Spleen (tissue), 11 donors: ENCODE data around the gene CLCN3. TPM values are rescaled to one million over a fixed set of nuclear protein-coding genes. Genes with fewer than 3 reads are reported as not detected.
A peak's percentile ranks its signal among the peaks of the same experiment; 100 is the strongest.

Experiments
- DNase-seq: peaks from one replicate; pipeline ENCODE4 v3.0.0-alpha.2; 2020
- H3K27ac ChIP-seq, 8 donors: fragments of 200-600 bp; sonication (generic) in 7 of 8; 1 replicate in 4 of 8; 2 replicates in 4 of 8; pipeline versions ENCODE4 v1.5.0 to v1.8.0; 2016 to 2021; ENCODE audit warnings: inconsistent platforms in 4 of 8, mild to moderate bottlenecking in 4 of 8, moderate library complexity in 1 of 8
- H3K27me3 ChIP-seq, 7 donors: fragments of 200-600 bp; sonication (generic) in 6 of 7; replicated peaks in 1 of 7; 1 replicate in 4 of 7; 2 replicates in 3 of 7; pipeline versions ENCODE4 v1.5.0 to v1.8.0; 2016 to 2021; ENCODE audit warnings: inconsistent platforms in 3 of 7, mild to moderate bottlenecking in 1 of 7
- H3K36me3 ChIP-seq, 6 donors: fragments of 200-600 bp; sonication (generic) in 5 of 6; 1 replicate in 4 of 6; 2 replicates in 2 of 6; pipeline versions ENCODE4 v1.5.0 to v1.8.0; 2016 to 2021; ENCODE audit warnings: inconsistent platforms in 2 of 6
- H3K4me1 ChIP-seq, 6 donors: fragments of 200-600 bp; sonication (generic) in 5 of 6; 1 replicate in 3 of 6; 2 replicates in 3 of 6; pipeline versions ENCODE4 v1.5.0 to v1.8.0; 2016 to 2021; ENCODE audit warnings: inconsistent platforms in 3 of 6
- H3K4me3 ChIP-seq, 8 donors: fragments of 200-600 bp; sonication (generic) in 7 of 8; 1 replicate in 4 of 8; 2 replicates in 4 of 8; pipeline versions ENCODE4 v1.5.0 to v1.8.0; 2016 to 2021; ENCODE audit warnings: inconsistent platforms in 4 of 8, mild to moderate bottlenecking in 4 of 8, moderate library complexity in 2 of 8
- H3K9me3 ChIP-seq, 8 donors: fragments of 200-600 bp; sonication (generic) in 7 of 8; 1 replicate in 4 of 8; 2 replicates in 4 of 8; pipeline versions ENCODE4 v1.5.0 to v1.8.0; 2016 to 2021; ENCODE audit warnings: inconsistent platforms in 4 of 8
- CTCF ChIP-seq, 11 experiments: fragments of 200-600 bp in 7 of 11; fragments of 450-650 bp in 4 of 11; sonication (generic) in 4 of 11; IDR thresholded peaks in 8 of 11; conservative IDR thresholded peaks in 3 of 11; 1 replicate in 7 of 11; 2 replicates in 4 of 11; pipeline versions ENCODE4 v1.4.0 to v1.8.0; 2016 to 2021; ENCODE audit warnings: antibody characterized with exemption in 11 of 11, inconsistent platforms in 4 of 11, mild to moderate bottlenecking in 1 of 11
- POLR2A ChIP-seq, 3 donors: fragments of 450-650 bp; IDR thresholded peaks; one replicate each; pipeline ENCODE4 v1.5.1; 2017; ENCODE audit warnings: antibody characterized with exemption in 3 of 3, mild to moderate bottlenecking in 1 of 3
- POLR2AphosphoS5 ChIP-seq, 3 donors: sonication (generic); formaldehyde crosslinking; IDR thresholded peaks; one replicate each; pipeline ENCODE4 v1.5.1; 2017; ENCODE audit warnings: antibody characterized with exemption in 3 of 3
- WGBS, 5 donors: extraction: QIAGEN DNeasy Blood & Tissue Kit in 3 of 5; methylation state at CpG; one replicate each; pipeline versions ENCODE4 v1.1.5 to v1.1.7; 2013 to 2018; 5-methylcytosine and 5-hydroxymethylcytosine counted together
- intact Hi-C: fragments of 100-400 bp; cut with DNase I; formaldehyde crosslinking; loops from one replicate; pipeline ENCODE4 v1.15.0; 2023; ENCODE audit warnings: low total_unique reads
- polyA plus RNA-seq, 3 donors: library from polyadenylated mRNA; stranded (reverse); fragments of 200-250 nt; gene quantifications; one replicate each; pipeline ENCODE4 v1.2.1, GENCODE V29; 2013
- total RNA-seq, 7 donors: library from RNA; depleted of rRNA in 3 of 7; stranded (reverse); fragments of >200 nt in 3 of 7; fragmentation: NEBNext Ultra II Directional in 4 of 7; extraction: Animal tissue kit (Norgen Biotek cat#: 25700) in 4 of 7; gene quantifications; one replicate each; pipeline versions ENCODE4 v1.1.0 to v1.2.1, GENCODE V29; 2016 to 2021
- donor health status: healthy with polysubstance abuse.
- donor health status: DM: no; HTN: no; CAD: no; lungs with moderate emphysema.
- donor health status: DM: no; HTN: no; CAD: no.
- donor health status: Bipolar disorder and iron deficiency.
- donor health status: healthy.
- donor health status: DM: no; HTN: no; CAD: no.
- donor health status: DM: yes; HTN: yes; CAD: no.

The CLCN3 gene
- total and polyA plus RNA-seq, 10 donors, result 4.0 to 43.3 (median 30.4) TPM

- no peak overlapping the region for H3K27ac ChIP-seq
- H3K36me3 ChIP-seq, result peaks cover 0 to 26% (median 19%) of the 10 kb centered on the region in 6 donors
- no peak for TF ChIP-seq CTCF (IDR thresholded peaks at IDR 0.05 in 8 of 11, conservative IDR thresholded peaks at IDR 0.05 in 3 of 11)
- TF ChIP-seq POLR2AphosphoS5 (IDR thresholded peaks at IDR 0.05), result no peak
- TF ChIP-seq POLR2A (IDR thresholded peaks at IDR 0.05), result no peak
- intact Hi-C loops, result no loop called here
- H3K4me1 ChIP-seq, result peaks cover 0 to 31% (median 1%) of the 10 kb centered on the region in 6 donors
- no peaks in the 10 kb centered on the region for H3K27me3 ChIP-seq
- DNase-seq, result no peak
- H3K4me3 ChIP-seq, result no peak overlapping the region
- H3K9me3 ChIP-seq, result no peaks in the 10 kb centered on the region
- WGBS, 5 donors, result 85 to 98% (median 92%) methylated on average over 1 of the region's 1 CpG
Observed at GRCh38 chr4:169604903-169605331, 15.5 kb upstream of the CLCN3 start.

- Histone ChIP-seq H3K27me3 (no peaks in the 10 kb centered on the region), H3K4me1 (peaks cover 14 to 51% (median 26%) of the 10 kb centered on the region in 6 donors), H3K9me3 (no peaks in the 10 kb centered on the region), H3K4me3 (peak overlapping the region in 6 of 8 donors; percentile 66 to 80 (median 72)), H3K27ac (peak overlapping the region in 1 of 8 donors; percentile 93), H3K36me3 (peaks cover 0 to 5% (median 0%) of the 10 kb centered on the region in 6 donors)
- no peak for DNase-seq
- TF ChIP-seq CTCF (IDR thresholded peaks at IDR 0.05 in 8 of 11, conservative IDR thresholded peaks at IDR 0.05 in 3 of 11), result no peak
- TF ChIP-seq POLR2A (IDR thresholded peaks at IDR 0.05), result no peak
- no peak for TF ChIP-seq POLR2AphosphoS5 (IDR thresholded peaks at IDR 0.05)
- intact Hi-C loops, result loop anchor here (5.0 kb wide), 1 partner anchor 146 kb away; the partner anchor contains the start of gene HPF1
- WGBS, 5 donors, result 52 to 72% (median 61%) methylated on average over 4 of the region's 4 CpGs
Observed at GRCh38 chr4:169611157-169611556, 9.2 kb upstream of the CLCN3 start.

GRCh38 chr4:169611991-169612870 lies 8.1 kb upstream of the CLCN3 start, which contains the start of gene NEK1:
NEK1 (minus strand) TSS chr4:169612583; CDS start chr4:169602630, 9,953 bp downstream.
- 0 to 1% (median 0%) methylated on average over 41 to 61 of the region's 61 CpGs for WGBS, 5 donors
- peaks cover 14 to 45% (median 26%) of the 10 kb centered on the region in 6 donors for H3K4me1 ChIP-seq
- DNase-seq, result peak; percentile 97
- no peaks in the 10 kb centered on the region for H3K9me3 ChIP-seq
- H3K27me3 ChIP-seq, result no peaks in the 10 kb centered on the region
- H3K36me3 ChIP-seq, result peaks cover 0 to 5% (median 0%) of the 10 kb centered on the region in 6 donors
- peak within 1 kb of the TSS; percentile 54 to 82 (median 72) for H3K4me3 ChIP-seq
- TF ChIP-seq POLR2AphosphoS5 (IDR thresholded peaks at IDR 0.05), result peak; percentile 98 to 99 (median 99)
- peak in 2 of 3 donors; percentile 25 to 72 for TF ChIP-seq POLR2A (IDR thresholded peaks at IDR 0.05)
- TF ChIP-seq CTCF (IDR thresholded peaks at IDR 0.05 in 8 of 11, conservative IDR thresholded peaks at IDR 0.05 in 3 of 11), result no peak
- intact Hi-C loops, result loop anchor here (5.0 kb wide), 1 partner anchor 145 kb away; the partner anchor contains the start of gene HPF1
- H3K27ac ChIP-seq, result peak within 1 kb of the TSS; percentile 93 to 99 (median 96)
